IPS-15b (cell line): ENCODE results near the gene DCAF6.

Source experiments
- H3K27me3 ChIP-seq: one replicate; pipeline ENCODE4 v1.6.1; 2013; ENCODE audit warnings: low read length; ENCODE audit not compliant: control insufficient read depth, insufficient read depth
- H3K36me3 ChIP-seq: one replicate; pipeline ENCODE4 v1.6.1; 2013; ENCODE audit warnings: low read length; ENCODE audit not compliant: control insufficient read depth, insufficient read depth
- H3K4me1 ChIP-seq: one replicate; pipeline ENCODE4 v1.6.1; 2013; ENCODE audit warnings: mild to moderate bottlenecking, low read length; ENCODE audit not compliant: control insufficient read depth, insufficient read depth
- H3K4me3 ChIP-seq: one replicate; pipeline ENCODE4 v1.5.1; 2013; ENCODE audit warnings: low read depth, low read length
- H3K9ac ChIP-seq: one replicate; pipeline ENCODE4 v1.6.1; 2013; ENCODE audit warnings: low read depth, mild to moderate bottlenecking, low read length
- H3K9me3 ChIP-seq: one replicate; pipeline ENCODE4 v1.6.1; 2013; ENCODE audit warnings: mild to moderate bottlenecking, low read length; ENCODE audit not compliant: control insufficient read depth, insufficient read depth

DCAF6 gene

GRCh38 chr1:168102487-168102886, 166.0 kb downstream of the DCAF6 start:
- Histone ChIP-seq H3K36me3 (no peaks in the 10 kb centered on the region), H3K4me3 (no peak overlapping the region), H3K4me1 (no peaks in the 10 kb centered on the region), H3K9ac (no peak overlapping the region), H3K27me3 (no peaks in the 10 kb centered on the region), H3K9me3 (no peaks in the 10 kb centered on the region)

GRCh38 chr1:168104535-168104934, 168.1 kb downstream of the DCAF6 start:
- Histone ChIP-seq H3K4me1 (no peaks in the 10 kb centered on the region), H3K36me3 (no peaks in the 10 kb centered on the region), H3K27me3 (no peaks in the 10 kb centered on the region), H3K9ac (no peak overlapping the region), H3K4me3 (no peak overlapping the region), H3K9me3 (no peaks in the 10 kb centered on the region)

- Histone ChIP-seq H3K36me3 (no peaks in the 10 kb centered on the region), H3K9ac (no peak overlapping the region), H3K9me3 (no peaks in the 10 kb centered on the region), H3K4me1 (peaks cover under 1% of the 10 kb centered on the region), H3K27me3 (no peaks in the 10 kb centered on the region), H3K4me3 (no peak overlapping the region)
These were observed 169.4 kb downstream of the DCAF6 start for GRCh38 chr1:168105846-168106245.

GRCh38 chr1:168106274-168106673, 169.8 kb downstream of the DCAF6 start:
- Histone ChIP-seq H3K4me3 (no peak overlapping the region), H3K4me1 (peaks cover 5% of the 10 kb centered on the region), H3K36me3 (no peaks in the 10 kb centered on the region)

GRCh38 chr1:168110896-168111545, 174.5 kb downstream of the DCAF6 start:
- H3K36me3 ChIP-seq: no peaks in the 10 kb centered on the region
- H3K9ac ChIP-seq: no peak overlapping the region
- H3K9me3 ChIP-seq: no peaks in the 10 kb centered on the region
- H3K4me3 ChIP-seq: no peak overlapping the region
- no peaks in the 10 kb centered on the region for H3K27me3 ChIP-seq
- H3K4me1 ChIP-seq: peaks cover 7% of the 10 kb centered on the region

More at GRCh38 chr1:168106274-168106673, 169.8 kb downstream of the DCAF6 start:
- no peak overlapping the region for H3K9ac ChIP-seq
- H3K9me3 ChIP-seq: no peaks in the 10 kb centered on the region
- H3K27me3 ChIP-seq: no peaks in the 10 kb centered on the region

GRCh38 chr1:168112673-168113305, 176.3 kb downstream of the DCAF6 start:
- Histone ChIP-seq H3K4me3 (no peak overlapping the region), H3K36me3 (no peaks in the 10 kb centered on the region), H3K9me3 (no peaks in the 10 kb centered on the region), H3K27me3 (no peaks in the 10 kb centered on the region), H3K9ac (no peak overlapping the region), H3K4me1 (peaks cover 7% of the 10 kb centered on the region)

GRCh38 chr1:168114845-168115244, 178.4 kb downstream of the DCAF6 start:
- no peaks in the 10 kb centered on the region for H3K9me3 ChIP-seq
- no peaks in the 10 kb centered on the region for H3K36me3 ChIP-seq
- no peak overlapping the region for H3K9ac ChIP-seq
- H3K4me3 ChIP-seq: no peak overlapping the region
- H3K27me3 ChIP-seq: no peaks in the 10 kb centered on the region
- H3K4me1 ChIP-seq: peaks cover 7% of the 10 kb centered on the region

GRCh38 chr1:168116327-168116799, 179.9 kb downstream of the DCAF6 start:
- no peak overlapping the region for H3K4me3 ChIP-seq
- H3K9me3 ChIP-seq: no peaks in the 10 kb centered on the region
- no peaks in the 10 kb centered on the region for H3K36me3 ChIP-seq
- H3K27me3 ChIP-seq: no peaks in the 10 kb centered on the region
- H3K4me1 ChIP-seq: peaks cover 2% of the 10 kb centered on the region
- no peak overlapping the region for H3K9ac ChIP-seq

GRCh38 chr1:168119750-168120149, 183.3 kb downstream of the DCAF6 start:
- no peaks in the 10 kb centered on the region for H3K9me3 ChIP-seq
- H3K27me3 ChIP-seq: no peaks in the 10 kb centered on the region
- H3K4me3 ChIP-seq: no peak overlapping the region
- no peaks in the 10 kb centered on the region for H3K36me3 ChIP-seq
- no peaks in the 10 kb centered on the region for H3K4me1 ChIP-seq
- no peak overlapping the region for H3K9ac ChIP-seq

GRCh38 chr1:168121401-168122011, 185.0 kb downstream of the DCAF6 start:
- Histone ChIP-seq H3K9ac (no peak overlapping the region), H3K9me3 (no peaks in the 10 kb centered on the region), H3K36me3 (no peaks in the 10 kb centered on the region), H3K4me3 (no peak overlapping the region), H3K27me3 (no peaks in the 10 kb centered on the region), H3K4me1 (no peaks in the 10 kb centered on the region)

GRCh38 chr1:168125051-168125450, 188.6 kb downstream of the DCAF6 start:
- no peak overlapping the region for H3K9ac ChIP-seq
- no peaks in the 10 kb centered on the region for H3K9me3 ChIP-seq
- H3K4me1 ChIP-seq: no peaks in the 10 kb centered on the region
- no peaks in the 10 kb centered on the region for H3K36me3 ChIP-seq
- no peak overlapping the region for H3K4me3 ChIP-seq
- no peaks in the 10 kb centered on the region for H3K27me3 ChIP-seq
